ENCODE measurements around the gene YJU2. TPM values are rescaled to one million over a fixed set of nuclear protein-coding genes. Genes with fewer than 3 reads are reported as not detected.

Gene YJU2
- total and polyA plus RNA-seq, 2 of the 13 experiments (the other 11 are each of a cell fraction or from before 2014, with no cell fraction given), result 9.3 to 17.9 TPM

DNA sequence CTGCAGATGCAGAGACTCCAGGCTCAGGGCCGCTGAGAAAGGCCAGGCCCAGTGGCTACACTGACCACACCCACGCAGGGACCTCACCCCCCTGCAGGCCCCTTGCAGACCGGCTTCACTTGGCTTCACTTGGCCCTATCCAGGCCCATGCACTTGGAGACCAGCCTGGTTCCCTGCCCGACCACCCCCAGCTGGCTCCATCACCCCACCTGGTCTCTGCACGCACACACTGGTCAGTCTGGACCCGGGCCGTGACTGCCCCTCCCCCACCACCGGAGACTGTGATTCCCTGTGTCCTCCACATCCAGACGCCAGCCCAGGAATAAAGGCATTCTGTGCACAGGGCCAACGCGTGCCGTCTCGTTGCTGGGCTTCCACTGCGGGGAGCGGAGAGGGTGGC is 22.4 kb upstream of the YJU2 start (continued):
- TF ChIP-seq ZSCAN31 (CRISPR knock-in tag; IDR thresholded peaks at IDR 0.05; ENCODE audit: low read depth) (no peak), ZNF251 (CRISPR knock-in tag; IDR thresholded peaks at IDR 0.05) (no peak), GABPB1 (CRISPR knock-in tag; IDR thresholded peaks at IDR 0.05) (no peak), MATR3 (CRISPR knock-in tag; IDR thresholded peaks at IDR 0.05) (no peak), REXO4 (CRISPR knock-in tag; IDR thresholded peaks at IDR 0.05; ENCODE audit: borderline replicate concordance) (no peak), MIER2 (CRISPR knock-in tag; IDR thresholded peaks at IDR 0.05) (no peak), ZNF546 (CRISPR knock-in tag; conservative IDR thresholded peaks at IDR 0.05) (no peak), RBAK (CRISPR knock-in tag; IDR thresholded peaks at IDR 0.05) (no peak), ZSCAN20 (CRISPR knock-in tag; IDR thresholded peaks at IDR 0.05; ENCODE audit: borderline replicate concordance) (no peak), MED1 (CRISPR knock-in tag; IDR thresholded peaks at IDR 0.05) (no peak), ZNF33B (CRISPR knock-in tag; IDR thresholded peaks at IDR 0.05) (no peak), ZSCAN30 (CRISPR knock-in tag; IDR thresholded peaks at IDR 0.05) (no peak), ZNF367 (CRISPR knock-in tag; IDR thresholded peaks at IDR 0.05; ENCODE audit: borderline replicate concordance) (no peak), ZBTB38 (CRISPR knock-in tag; IDR thresholded peaks at IDR 0.05) (peak; percentile 58; the same call in 1 of the 2 replicates), SP140L (CRISPR knock-in tag; IDR thresholded peaks at IDR 0.05; ENCODE audit: borderline replicate concordance) (no peak), NR3C1 (CRISPR knock-in tag; IDR thresholded peaks at IDR 0.05) (no peak), ELF4 (CRISPR knock-in tag; IDR thresholded peaks at IDR 0.05; ENCODE audit: borderline replicate concordance) (no peak), ERF (CRISPR knock-in tag; IDR thresholded peaks at IDR 0.05) (no peak), SMARCC2 (IDR thresholded peaks at IDR 0.05) (no peak), SOX6 (IDR thresholded peaks at IDR 0.05) (no peak), SOX6 (CRISPR knock-in tag; IDR thresholded peaks at IDR 0.05) (no peak), STAT5B (CRISPR knock-in tag; IDR thresholded peaks at IDR 0.05) (no peak)
- TF ChIP-seq, protein P1, sequence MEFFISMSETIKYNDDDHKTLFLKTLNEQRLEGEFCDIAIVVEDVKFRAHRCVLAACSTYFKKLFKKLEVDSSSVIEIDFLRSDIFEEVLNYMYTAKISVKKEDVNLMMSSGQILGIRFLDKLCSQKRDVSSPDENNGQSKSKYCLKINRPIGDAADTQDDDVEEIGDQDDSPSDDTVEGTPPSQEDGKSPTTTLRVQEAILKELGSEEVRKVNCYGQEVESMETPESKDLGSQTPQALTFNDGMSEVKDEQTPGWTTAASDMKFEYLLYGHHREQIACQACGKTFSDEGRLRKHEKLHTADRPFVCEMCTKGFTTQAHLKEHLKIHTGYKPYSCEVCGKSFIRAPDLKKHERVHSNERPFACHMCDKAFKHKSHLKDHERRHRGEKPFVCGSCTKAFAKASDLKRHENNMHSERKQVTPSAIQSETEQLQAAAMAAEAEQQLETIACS (CRISPR knock-in tag; IDR thresholded peaks at IDR 0.05), result no peak
- TF ChIP-seq, protein P2, sequence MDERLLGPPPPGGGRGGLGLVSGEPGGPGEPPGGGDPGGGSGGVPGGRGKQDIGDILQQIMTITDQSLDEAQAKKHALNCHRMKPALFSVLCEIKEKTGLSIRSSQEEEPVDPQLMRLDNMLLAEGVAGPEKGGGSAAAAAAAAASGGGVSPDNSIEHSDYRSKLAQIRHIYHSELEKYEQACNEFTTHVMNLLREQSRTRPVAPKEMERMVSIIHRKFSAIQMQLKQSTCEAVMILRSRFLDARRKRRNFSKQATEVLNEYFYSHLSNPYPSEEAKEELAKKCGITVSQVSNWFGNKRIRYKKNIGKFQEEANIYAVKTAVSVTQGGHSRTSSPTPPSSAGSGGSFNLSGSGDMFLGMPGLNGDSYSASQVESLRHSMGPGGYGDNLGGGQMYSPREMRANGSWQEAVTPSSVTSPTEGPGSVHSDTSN (CRISPR knock-in tag; IDR thresholded peaks at IDR 0.05), result no peak
- TF ChIP-seq, protein P3, sequence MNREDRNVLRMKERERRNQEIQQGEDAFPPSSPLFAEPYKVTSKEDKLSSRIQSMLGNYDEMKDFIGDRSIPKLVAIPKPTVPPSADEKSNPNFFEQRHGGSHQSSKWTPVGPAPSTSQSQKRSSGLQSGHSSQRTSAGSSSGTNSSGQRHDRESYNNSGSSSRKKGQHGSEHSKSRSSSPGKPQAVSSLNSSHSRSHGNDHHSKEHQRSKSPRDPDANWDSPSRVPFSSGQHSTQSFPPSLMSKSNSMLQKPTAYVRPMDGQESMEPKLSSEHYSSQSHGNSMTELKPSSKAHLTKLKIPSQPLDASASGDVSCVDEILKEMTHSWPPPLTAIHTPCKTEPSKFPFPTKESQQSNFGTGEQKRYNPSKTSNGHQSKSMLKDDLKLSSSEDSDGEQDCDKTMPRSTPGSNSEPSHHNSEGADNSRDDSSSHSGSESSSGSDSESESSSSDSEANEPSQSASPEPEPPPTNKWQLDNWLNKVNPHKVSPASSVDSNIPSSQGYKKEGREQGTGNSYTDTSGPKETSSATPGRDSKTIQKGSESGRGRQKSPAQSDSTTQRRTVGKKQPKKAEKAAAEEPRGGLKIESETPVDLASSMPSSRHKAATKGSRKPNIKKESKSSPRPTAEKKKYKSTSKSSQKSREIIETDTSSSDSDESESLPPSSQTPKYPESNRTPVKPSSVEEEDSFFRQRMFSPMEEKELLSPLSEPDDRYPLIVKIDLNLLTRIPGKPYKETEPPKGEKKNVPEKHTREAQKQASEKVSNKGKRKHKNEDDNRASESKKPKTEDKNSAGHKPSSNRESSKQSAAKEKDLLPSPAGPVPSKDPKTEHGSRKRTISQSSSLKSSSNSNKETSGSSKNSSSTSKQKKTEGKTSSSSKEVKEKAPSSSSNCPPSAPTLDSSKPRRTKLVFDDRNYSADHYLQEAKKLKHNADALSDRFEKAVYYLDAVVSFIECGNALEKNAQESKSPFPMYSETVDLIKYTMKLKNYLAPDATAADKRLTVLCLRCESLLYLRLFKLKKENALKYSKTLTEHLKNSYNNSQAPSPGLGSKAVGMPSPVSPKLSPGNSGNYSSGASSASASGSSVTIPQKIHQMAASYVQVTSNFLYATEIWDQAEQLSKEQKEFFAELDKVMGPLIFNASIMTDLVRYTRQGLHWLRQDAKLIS (CRISPR knock-in tag; IDR thresholded peaks at IDR 0.05), result no peak
- TF ChIP-seq, protein P4, sequence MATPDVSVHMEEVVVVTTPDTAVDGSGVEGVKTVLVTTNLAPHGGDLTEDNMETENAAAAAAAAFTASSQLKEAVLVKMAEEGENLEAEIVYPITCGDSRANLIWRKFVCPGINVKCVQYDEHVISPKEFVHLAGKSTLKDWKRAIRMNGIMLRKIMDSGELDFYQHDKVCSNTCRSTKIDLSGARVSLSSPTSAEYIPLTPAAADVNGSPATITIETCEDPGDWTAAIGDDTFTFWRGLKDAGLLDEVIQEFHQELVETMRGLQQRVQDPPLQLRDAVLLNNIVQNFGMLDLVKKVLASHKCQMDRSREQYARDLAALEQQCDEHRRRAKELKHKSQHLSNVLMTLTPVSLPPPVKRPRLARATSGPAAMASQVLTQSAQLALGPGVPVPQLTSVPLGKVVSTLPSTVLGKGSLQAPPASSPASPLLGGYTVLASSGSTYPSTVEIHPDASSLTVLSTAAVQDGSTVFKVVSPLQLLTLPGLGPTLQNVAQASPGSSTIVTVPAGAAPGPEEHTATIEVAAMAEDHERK (CRISPR knock-in tag; IDR thresholded peaks at IDR 0.05; ENCODE audit: low read depth), result no peak
- TF ChIP-seq, protein P5, sequence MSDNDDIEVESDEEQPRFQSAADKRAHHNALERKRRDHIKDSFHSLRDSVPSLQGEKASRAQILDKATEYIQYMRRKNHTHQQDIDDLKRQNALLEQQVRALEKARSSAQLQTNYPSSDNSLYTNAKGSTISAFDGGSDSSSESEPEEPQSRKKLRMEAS (IDR thresholded peaks at IDR 0.05), result no peak
